Lower lobe of right lung (tissue), 2 donors: Measurements from ENCODE around the gene TBC1D8. TPM values are rescaled to one million over a fixed set of nuclear protein-coding genes. Genes with fewer than 3 reads are reported as not detected.

Experiments used
- ATAC-seq, 2 donors: fragments of 200-7000 bp; cut with Tn5 transposase; one replicate each; pipeline ENCODE4 v1.9.1; 2020 to 2022; ENCODE audit warnings: mild to moderate bottlenecking in 2 of 2, moderate library complexity in 2 of 2
- DNase-seq: peaks from one replicate; pipeline ENCODE4 v3.0.0-alpha.2; 2020
- H3K27ac ChIP-seq: fragments of 200-600 bp; one replicate; pipeline ENCODE4 v1.8.0; 2022
- H3K27me3 ChIP-seq: fragments of 200-600 bp; one replicate; pipeline ENCODE4 v1.8.0; 2022; ENCODE audit warnings: low read depth
- H3K36me3 ChIP-seq: fragments of 200-600 bp; one replicate; pipeline ENCODE4 v1.8.0; 2022; ENCODE audit warnings: mild to moderate bottlenecking
- H3K4me1 ChIP-seq: fragments of 200-600 bp; one replicate; pipeline ENCODE4 v1.8.0; 2022
- H3K4me3 ChIP-seq: fragments of 200-600 bp; one replicate; pipeline ENCODE4 v1.8.0; 2022; ENCODE audit warnings: mild to moderate bottlenecking
- H3K9me3 ChIP-seq: fragments of 200-600 bp; one replicate; pipeline ENCODE4 v1.8.0; 2022
- CTCF ChIP-seq: fragments of 200-600 bp; IDR thresholded peaks from one replicate; pipeline ENCODE4 v1.8.0; 2022; ENCODE audit warnings: antibody characterized with exemption, mild to moderate bottlenecking
- intact Hi-C: fragments of 100-400 bp; cut with DNase I; formaldehyde crosslinking; loops from one replicate; pipeline ENCODE4 v1.11.0; 2022
- total RNA-seq: library from RNA; stranded (reverse); fragmentation: NEBNext Ultra II Directional; extraction: Animal tissue kit (Norgen Biotek cat#: 25700); gene quantifications from one replicate; pipeline ENCODE4 v1.2.1, GENCODE V29; 2021
- donor health status: DM: no; HTN: yes; CAD: no; lungs with severe emphysema.

TBC1D8 gene
- total RNA-seq, 1 donor from 2014 or later: 30.2 TPM

GRCh38 chr2:100959225-100959880 is 191.8 kb downstream of the TBC1D8 start:
- Histone ChIP-seq H3K36me3 (no peaks in the 10 kb centered on the region), H3K9me3 (no peaks in the 10 kb centered on the region), H3K4me1 (peaks cover 15% of the 10 kb centered on the region), H3K4me3 (no peak overlapping the region), H3K27me3 (no peaks in the 10 kb centered on the region), H3K27ac (no peak overlapping the region)
- ATAC-seq (no peak), DNase-seq (no peak)
- no peak for TF ChIP-seq CTCF
- intact Hi-C loops: no loop called here

GRCh38 chr2:100957996-100958653 is 193.1 kb downstream of the TBC1D8 start:
- Histone ChIP-seq H3K4me1 (peaks cover 15% of the 10 kb centered on the region), H3K9me3 (no peaks in the 10 kb centered on the region), H3K36me3 (no peaks in the 10 kb centered on the region), H3K4me3 (peak overlapping the region; percentile 14), H3K27me3 (no peaks in the 10 kb centered on the region), H3K27ac (no peak overlapping the region)
- peak; percentile 78 to 93 for ATAC-seq
- DNase-seq: no peak
- TF ChIP-seq CTCF: no peak
- intact Hi-C loops: no loop called here

Other genes with a start within 250 kb of the TBC1D8 start
- 1,065 TPM for gene RPL31, start 149.1 kb downstream of the TBC1D8 start, total RNA-seq
- 29.3 TPM for gene CNOT11, start 101.5 kb upstream of the TBC1D8 start, total RNA-seq
- gene RNF149, start 157.3 kb upstream of the TBC1D8 start, total RNA-seq: 158 TPM
- not detected for gene CREG2, start 236.1 kb upstream of the TBC1D8 start, total RNA-seq